Stimulated activated CD8-positive, alpha-beta memory T cell treated with anti-CD3 and anti-CD28 coated beads, Interleukin-12 subunit alpha, Interleukin-12 subunit beta, amount 100 ng/mL, for 24 hours (primary cell): Measurements from ENCODE around the gene BCAS3.
"Not testable (repeated sequence)": the region's sequence is repeated elsewhere in the genome, so short reads cannot be mapped to it uniquely, and the experiment has no call there.

Experiments used
- DNase-seq: peaks from one replicate; pipeline ENCODE4 v3.0.0-alpha.2; 2020; ENCODE audit errors: extremely low read depth

Gene BCAS3

DNA sequence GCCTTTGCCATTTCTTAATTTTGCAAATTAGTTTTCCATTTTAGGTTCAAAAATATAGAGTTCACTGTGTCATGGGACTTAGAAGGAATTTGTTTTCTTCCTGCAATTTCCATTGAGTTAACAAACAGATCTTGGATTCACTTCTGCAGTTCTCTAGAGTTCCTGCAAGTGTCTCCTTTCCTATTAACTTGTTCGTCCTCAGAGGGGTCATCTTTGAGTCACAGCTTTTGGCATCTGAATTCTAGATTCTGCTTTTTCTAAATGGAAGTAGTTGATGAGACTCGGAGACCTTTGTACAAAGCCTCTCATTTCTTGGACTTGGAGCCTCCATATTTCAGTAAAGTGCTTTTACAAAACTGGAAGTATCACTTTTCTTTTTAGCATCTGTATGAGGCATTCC, 323.3 kb downstream of the BCAS3 start:
- no peak for DNase-seq

DNA sequence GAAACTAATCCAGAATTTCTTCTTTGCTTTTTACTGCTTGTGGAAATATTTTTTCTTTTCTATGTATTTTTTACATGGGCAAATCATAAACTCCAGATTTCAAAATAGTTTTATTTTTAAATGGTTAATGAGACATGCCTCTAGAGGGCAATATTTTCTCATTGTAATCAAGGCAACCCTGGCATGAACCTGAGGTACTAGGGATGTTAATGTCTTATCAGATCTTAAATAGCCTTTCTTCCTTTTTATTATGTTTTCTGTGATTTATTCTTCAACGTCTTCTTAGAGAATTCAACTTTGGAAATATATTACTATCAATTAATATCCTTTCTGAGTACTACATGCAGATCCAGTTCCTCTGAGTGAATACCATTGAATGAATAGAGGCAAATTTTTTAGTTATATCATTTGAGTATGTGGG, 324.7 kb downstream of the BCAS3 start:
- no peak for DNase-seq

DNA sequence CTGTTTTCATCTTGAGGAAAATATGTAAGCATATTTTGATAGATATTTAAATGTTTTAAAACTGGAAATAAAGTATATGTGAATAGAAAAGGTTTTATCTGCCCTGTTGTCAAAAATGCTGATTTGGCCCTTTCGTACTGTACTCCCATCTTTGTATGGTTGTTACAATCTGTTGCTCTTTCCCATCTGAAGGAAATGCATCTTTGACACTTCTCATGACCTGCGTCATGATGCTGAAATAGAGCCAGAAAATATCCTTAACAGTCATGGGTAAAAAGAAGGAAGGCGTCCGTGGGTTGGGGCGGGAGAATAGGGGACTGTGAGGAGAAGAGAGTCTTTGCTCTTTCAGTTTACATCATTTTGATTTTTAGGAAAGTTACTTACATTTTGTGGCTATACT, 327.7 kb downstream of the BCAS3 start:
- no peak for DNase-seq

DNA sequence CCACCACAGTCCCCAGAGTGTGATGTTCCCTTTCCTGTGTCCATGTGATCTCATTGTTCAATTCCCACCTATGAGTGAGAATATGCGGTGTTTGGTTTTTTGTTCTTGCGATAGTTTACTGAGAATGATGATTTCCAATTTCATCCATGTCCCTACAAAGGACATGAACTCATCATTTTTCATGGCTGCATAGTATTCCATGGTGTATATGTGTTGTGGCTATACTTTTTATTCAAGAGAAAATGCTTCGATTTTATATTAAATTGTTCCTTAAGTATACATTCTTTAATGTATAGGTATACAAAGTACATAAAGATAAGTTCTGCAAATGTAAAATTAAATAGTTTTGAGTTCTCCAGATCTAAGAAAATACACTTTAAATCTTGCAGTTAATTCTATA, 328.3 kb downstream of the BCAS3 start:
- DNase-seq: not testable (repeated sequence)

DNA sequence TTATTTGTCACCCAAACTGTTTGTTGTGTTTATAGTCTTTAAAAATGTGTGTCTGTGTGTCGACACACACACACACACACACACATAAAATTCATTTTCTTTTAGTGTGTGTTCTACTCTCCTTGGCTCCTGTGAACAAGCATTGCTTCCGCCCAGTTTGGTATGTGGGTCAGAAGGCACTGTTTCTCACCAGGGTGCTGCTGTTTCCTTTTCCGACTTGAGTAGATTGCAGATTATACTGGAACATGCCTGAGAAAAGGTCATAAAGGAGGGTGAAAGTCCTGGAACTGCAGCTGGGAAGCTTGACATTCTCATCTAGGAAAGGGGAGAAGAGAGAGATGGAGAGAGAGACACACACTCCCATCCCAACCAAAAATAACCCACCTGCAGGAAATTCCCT, 330.3 kb downstream of the BCAS3 start:
- DNase-seq: no peak

DNA sequence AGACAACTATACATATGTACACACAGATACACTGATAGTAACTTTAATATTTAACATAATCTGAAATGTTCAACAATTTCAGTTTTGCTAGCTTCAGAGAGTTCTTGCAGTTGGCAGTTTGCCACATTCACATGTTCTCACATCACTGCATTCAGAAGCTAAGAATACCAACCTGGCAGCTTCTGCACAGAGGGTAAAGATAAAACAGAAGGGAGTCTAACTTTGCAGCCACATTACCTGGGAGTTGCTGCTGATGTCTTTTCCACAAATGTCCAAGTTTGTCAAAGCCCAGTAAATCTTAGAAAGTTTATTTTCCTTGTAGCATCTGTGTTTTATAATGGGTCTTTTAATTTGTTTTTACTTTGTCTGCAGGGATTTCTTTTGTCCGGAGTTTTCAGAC, 332.0 kb downstream of the BCAS3 start:
- no peak for DNase-seq

DNA sequence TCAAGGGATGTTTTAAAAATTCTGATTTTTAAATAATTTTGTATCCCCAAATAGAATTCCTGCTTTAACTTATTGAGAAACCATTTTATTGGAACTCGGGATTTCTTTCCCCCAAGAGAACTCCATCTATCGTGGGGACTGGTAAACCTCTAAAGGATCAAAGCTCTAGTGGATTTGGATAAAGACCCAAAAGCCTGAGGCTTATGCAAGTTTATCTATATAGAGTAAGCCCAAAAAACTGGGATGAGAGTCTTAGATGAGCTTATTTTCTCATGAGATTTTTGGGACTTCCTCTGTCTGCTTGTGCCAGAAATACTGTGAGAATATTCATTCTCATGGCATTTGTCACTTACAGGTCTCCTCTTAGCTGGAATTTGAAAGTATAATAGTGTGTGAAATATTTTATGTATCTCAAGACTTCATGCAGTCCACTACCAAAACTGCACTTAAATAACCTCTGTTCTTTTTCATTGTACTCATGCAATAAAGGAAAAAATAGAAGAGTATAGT, 333.1 kb downstream of the BCAS3 start:
- DNase-seq: no peak

DNA sequence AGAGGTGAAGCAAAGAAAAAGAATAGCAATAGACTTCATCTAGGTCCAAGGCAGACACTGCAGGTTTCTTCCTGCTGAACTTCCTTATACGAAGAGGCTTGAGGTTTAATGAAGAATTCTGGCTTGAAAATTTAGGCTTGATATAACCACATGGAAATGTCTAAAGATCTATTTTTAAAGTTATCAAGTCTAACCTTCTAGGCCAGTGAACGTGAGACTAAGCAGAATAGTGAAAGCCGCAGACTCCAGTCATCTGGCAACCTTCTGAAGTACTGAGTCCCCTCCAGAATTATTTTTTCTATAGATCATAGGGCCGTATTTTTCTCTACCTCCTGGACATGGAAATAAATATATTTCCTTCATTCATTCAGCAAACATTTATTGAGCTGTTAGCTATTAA, 333.6 kb downstream of the BCAS3 start:
- DNase-seq: no peak

DNA sequence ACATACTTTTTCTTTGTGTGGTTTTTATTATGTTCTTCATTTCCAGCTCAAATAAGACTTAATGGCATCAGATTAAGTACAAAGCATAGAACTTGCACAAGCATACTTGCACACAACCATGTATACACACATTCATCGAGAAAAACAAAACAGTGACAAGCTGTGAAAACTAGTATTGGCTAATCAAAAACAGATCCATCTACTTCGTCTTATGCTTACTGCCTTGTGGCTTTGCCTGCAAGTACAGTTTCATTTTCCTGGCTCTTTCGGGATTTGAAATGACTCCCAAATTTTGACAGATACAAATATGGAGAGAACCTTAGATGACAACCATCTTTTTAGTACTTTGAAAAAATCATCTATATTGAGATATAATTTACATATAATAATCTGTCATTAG, 338.3 kb downstream of the BCAS3 start:
- DNase-seq: no peak

DNA sequence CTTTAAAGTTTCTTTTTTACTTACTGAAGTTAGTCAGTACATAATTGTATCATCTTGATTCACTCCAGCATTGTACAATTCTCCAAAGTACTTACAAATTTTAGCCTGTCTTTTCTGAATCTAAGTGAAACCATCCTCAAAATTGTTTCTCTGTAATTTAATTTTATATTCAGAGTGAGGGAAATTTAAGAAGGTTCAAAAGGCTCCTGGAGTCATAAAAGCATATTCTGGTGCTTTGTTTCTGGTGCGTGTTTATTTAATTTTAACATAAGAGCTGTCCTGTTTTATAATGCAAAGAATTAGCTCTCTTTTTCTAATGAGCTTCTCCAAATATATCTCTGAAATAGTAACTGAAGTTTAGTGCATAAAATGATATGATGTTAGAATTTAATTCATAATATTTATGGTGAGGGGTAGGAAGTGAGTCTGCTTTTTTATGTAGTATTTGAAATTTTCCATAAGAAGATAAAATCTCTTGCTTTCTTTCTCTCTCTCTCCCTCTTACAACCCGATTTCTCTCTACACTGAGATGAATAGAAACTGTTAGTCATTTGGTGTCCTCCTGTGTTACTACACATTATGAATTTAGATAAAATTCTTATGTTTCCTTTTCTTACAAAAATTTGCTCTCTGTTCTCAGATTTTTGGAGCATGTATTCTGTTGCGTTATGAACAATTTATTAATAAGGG, 339.8 kb downstream of the BCAS3 start:
- DNase-seq: no peak

DNA sequence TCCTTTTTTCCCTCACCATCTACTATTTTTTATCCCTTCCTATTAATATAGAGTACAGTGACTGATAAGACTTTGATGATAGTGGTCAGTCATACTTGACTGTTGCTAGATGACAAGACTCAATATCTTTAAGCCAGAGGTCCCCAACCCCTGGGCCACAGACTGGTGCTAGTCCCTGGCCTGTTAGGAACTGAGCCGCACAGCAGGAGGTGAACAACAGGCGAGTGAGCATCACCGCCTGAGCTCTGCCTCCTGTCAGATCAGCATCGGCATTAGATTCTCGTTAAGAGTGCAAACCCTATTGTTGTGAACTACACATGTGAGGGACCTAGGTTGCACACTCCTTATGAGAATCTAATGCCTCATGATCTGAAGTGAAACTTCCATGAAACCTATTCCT, 341.3 kb downstream of the BCAS3 start:
- DNase-seq: no peak

DNA sequence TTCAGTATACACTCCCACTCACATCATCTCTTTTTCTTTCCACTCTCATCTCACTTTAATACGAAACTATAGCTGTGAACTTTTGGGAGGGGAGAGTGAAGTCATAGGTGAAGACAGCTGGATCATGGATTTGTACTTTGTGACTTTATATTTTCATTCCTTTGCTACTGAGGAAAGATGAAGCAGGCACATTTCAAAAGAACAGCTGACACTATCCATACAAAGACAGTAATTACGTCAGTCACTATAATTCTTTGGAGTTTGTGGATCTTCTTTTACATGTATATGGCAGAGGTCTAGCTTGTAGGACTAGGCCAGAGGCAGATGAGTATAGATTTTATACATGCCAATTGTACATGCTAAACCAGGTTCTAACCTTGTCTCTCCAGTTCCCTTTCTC, 346.3 kb downstream of the BCAS3 start:
- DNase-seq: no peak

DNA sequence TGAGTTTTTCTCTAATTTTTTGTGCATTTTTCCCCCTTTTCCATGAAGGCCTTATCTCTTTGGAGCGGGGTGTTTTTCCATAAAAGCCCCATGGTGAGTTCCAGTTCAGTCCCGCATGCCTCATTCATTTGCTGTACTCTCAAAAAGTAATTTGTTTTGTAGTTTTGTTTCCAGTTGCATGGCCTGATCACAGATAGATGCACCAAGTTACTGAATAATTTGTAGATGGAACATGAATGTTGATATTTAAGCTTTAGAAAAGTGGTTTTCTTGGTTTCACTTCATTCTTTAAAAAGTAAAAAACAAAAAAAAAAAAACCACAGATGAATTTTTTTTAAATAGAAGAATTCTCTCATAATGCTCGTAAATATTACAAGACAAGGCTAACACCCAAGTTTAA, 349.2 kb downstream of the BCAS3 start:
- DNase-seq: no peak

DNA sequence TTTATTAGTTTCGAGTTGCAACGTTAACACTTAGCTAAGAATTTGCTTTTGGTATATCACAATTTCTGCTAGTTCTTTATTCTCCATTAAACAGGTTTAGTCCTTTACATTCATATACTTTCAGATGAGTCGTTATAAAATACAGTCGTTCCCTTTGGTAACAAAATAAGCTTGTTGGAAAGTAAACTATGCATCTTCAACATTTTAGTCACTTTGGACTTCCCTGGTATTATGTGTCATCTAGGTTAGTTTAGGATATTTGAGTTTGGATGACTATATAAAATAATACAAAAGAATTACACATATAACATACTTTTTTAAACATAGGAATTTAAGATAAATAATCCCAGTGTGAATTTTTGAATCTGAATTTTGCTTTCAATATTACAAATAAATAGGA, 351.5 kb downstream of the BCAS3 start:
- no peak for DNase-seq

DNA sequence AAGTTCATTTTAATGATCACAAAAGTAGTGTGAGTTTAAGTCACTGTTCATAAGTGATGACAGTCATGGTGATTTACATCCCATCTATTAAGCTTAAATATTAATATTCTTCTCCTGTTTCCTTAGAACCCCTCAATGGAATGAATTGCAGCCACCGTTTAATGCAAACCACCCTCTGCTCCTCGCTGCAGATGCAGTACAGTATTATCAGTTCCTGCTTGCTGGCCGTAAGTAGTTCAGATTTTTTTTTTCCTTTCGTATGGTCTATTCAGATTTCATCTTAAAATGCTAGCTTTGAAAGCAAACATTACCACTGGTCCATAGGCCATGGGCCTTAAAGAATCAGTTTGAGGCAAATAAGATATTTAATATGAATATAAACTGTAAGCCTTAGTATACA, 363.0 kb downstream of the BCAS3 start:
- no peak for DNase-seq

DNA sequence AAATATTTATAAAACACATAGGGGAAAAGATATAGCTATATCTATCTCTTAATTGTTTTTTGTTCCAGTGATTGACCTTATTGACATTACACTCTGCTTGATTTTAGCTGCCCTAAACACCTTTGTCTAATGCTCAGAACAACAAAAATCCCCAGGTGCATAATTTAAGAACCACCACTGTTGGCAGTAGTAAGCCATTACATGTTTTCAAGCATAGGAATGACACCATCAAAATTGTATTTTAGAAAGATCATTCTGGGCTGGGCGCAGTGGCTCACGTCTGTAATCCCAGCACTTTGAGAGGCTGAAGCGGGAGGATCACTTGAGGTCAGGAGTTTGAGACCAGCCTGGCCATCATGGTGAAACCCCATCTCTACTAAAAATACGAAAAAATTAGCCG, 364.7 kb downstream of the BCAS3 start:
- DNase-seq: not testable (repeated sequence)

DNA sequence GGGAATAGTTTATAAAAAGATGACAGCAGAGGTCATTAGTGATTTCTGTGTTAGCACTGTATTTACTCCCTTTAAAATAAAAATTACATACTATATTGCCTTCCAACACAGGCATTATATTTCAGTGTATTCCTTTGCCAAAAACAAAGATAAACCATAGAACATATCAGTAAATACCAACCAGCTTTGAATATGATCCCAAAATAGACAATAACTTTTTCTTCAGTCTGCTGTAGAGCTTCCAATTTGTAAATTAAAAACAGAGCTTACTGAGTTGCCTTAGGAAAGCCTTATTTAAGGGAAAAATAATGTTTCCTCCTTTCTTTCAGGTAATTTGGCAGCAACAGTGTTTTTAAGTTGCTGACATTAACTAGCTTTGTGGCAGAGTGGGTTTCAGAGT, 369.9 kb downstream of the BCAS3 start:
- no peak for DNase-seq

DNA sequence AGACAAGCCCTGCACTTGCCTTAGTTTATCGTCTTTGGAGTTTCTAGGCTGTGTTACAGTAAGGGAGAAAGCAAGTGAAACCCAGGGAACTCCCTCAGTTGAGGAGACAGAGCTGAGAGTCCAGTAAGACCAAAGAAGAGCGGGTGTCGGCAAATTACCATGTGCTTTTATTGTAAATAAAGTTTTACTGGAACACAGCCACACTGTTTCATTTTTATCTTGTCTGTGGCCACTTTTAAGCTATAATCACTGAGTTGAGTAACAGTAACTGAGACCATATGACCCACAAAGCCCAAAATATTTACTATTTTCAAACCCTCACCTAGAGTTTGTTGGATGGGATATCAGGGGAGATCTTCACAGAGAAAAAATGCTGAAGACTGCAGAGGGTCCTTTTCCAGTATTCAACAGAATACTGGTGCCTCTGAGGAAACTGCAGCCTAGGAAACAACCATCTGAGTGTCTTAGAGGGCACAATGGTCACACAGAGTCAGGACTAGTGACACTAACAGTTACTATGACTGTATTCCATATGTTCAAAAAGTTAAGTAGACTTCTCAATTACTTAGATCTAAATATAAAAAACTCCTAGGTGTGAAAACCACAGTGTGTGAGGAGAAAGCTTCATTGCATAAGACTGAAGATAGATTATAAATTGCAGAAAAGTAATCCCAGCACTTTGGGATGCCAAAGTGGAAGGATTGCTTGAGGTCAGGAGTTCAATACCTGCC, 370.9 kb downstream of the BCAS3 start:
- DNase-seq: no peak

DNA sequence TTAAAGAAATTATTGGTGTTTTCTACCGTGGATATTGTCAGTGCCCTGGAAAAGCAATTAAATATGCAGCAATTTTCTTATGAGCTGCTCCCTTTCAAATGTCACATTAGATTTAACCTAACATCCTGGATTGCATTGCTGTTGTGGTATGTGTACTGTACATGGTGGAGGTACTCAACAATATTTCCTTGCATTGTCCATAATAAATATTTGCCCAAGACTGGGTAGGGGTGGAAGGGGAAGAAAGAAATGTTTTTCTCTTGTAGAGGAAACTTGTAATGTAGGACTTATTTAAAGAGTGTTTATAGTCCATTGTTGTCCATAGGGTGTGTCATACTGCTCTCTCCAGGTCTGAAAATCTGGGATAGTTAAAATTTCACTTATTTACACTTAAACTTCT, 375.8 kb downstream of the BCAS3 start:
- DNase-seq: no peak

DNA sequence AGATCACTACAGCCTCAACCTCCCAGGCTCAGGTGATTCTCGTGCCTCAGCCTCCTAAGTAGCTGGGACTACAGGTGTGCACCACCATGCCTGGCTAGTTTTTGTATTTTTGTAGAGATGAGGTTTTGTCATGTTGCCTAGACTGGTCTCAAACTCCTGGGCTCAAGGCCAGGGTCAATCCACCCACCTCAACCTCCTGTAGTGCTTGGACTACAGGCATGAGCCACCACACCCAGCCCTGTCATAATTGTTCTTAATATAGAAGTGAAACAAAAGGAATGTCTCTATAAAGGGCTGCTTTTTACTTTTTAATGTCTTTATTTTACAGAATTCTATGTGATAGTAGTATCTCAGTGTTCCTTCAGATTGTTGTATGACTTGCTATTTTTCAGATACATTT, 376.8 kb downstream of the BCAS3 start:
- DNase-seq: no peak

DNA sequence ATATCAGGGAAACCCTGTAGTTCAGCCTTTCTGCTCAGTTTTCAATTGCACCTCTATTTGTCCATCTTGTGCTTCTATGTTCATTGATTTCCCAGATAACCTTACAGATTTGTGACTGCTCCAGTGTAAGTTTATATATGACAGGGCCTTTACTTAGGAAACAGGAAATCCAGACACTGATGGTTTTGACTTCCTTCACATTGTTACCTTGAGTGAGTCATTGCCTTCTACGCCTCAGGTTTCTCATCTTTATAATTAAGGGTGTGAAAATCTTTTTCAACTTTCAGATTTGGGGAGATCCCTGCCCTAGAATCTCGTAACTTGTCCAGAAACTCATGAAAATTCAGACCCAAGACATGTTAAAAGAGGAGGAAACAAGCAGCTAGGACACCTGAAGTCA, 379.6 kb downstream of the BCAS3 start:
- no peak for DNase-seq

DNA sequence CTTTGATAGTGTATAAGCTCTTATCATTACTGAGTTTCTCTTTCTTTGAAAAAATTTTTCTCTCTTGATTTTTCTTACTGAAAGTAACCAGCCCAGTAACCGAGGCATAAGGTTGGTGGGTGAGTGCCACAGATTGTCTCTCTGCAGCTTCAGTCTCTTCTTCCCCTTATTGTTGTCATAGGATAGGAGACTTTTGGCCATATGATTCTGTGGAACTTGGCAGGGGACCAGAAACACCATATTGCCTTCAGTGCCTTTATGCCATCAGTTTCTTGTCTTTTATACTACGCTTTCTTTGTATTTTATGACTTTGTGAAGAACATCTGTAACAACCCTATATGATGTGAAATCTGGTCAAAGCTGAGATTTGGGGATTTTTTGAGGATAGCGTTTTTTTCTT, 380.4 kb downstream of the BCAS3 start:
- no peak for DNase-seq

DNA sequence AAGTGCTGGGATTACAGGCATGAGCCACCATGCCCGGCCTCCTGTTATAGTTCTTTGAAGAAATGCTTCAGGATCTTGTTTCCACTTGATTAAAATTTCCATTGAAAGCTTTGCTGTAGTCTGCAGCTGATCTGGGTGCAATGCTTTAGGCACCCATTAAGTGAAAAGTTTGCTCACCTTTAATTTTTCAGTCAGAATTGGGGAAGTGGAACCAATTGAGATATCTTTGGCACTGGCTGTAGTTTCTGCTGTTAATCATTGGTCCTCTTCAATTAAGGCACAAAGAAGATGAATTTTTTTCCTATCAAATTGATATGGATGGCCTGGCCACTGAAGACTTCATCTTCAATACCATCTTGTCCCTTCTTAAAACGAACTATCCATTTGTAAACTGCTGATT, 385.9 kb downstream of the BCAS3 start:
- DNase-seq: no peak
